Breast epithelium (tissue), 4 donors: ENCODE results near the gene GRIP2. TPM values are rescaled to one million over a fixed set of nuclear protein-coding genes. Genes with fewer than 3 reads are reported as not detected.
A peak's percentile ranks its signal among the peaks of the same experiment; 100 is the strongest.

Experiments
- DNase-seq, 2 donors: peaks; one replicate each; pipeline ENCODE4 v3.0.0-alpha.2; 2019; ENCODE audit warnings: low spot score in 2 of 2
- H3K27ac ChIP-seq, 2 donors: fragments of 200-600 bp; sonication (generic) in 1 of 2; one replicate each; pipeline ENCODE4 v1.5.1; 2016 to 2019; ENCODE audit warnings: mild to moderate bottlenecking in 1 of 2
- H3K27me3 ChIP-seq, 2 donors: fragments of 200-600 bp; sonication (generic) in 1 of 2; one replicate each; pipeline versions ENCODE4 v1.5.1 to v1.6.0; 2017 to 2019; ENCODE audit warnings: control low read depth in 1 of 2, mild to moderate bottlenecking in 1 of 2
- H3K36me3 ChIP-seq: fragments of 200-600 bp; one replicate; pipeline ENCODE4 v1.5.1; 2019
- H3K4me1 ChIP-seq, 2 donors: fragments of 200-600 bp; sonication (generic); one replicate each; pipeline ENCODE4 v1.5.1; 2016 to 2019; ENCODE audit warnings: control low read depth in 1 of 2
- H3K4me3 ChIP-seq, 3 donors: fragments of 200-600 bp; sonication (generic); 1 replicate in 2 of 3; 2 replicates in 1 of 3; pipeline ENCODE4 v1.5.1; 2016 to 2019; ENCODE audit warnings: mild to moderate bottlenecking in 3 of 3, moderate library complexity in 2 of 3
- H3K9me3 ChIP-seq, 2 donors: fragments of 200-600 bp; sonication (generic) in 1 of 2; one replicate each; pipeline ENCODE4 v1.5.1; 2016 to 2019; ENCODE audit warnings: control low read depth in 1 of 2
- CTCF ChIP-seq, 3 donors: fragments of 450-650 bp; IDR thresholded peaks; one replicate each; pipeline ENCODE4 v1.5.1; 2016 to 2017; ENCODE audit warnings: antibody characterized with exemption in 3 of 3, mild to moderate bottlenecking in 3 of 3, moderate library complexity in 3 of 3
- POLR2A ChIP-seq: fragments of 450-650 bp; IDR thresholded peaks from one replicate; pipeline ENCODE4 v1.6.1; 2016; ENCODE audit warnings: antibody characterized with exemption, mild to moderate bottlenecking, moderate library complexity
- POLR2AphosphoS5 ChIP-seq, 3 donors: sonication (generic); formaldehyde crosslinking; IDR thresholded peaks; one replicate each; pipeline ENCODE4 v1.6.1; 2017; ENCODE audit warnings: antibody characterized with exemption in 3 of 3
- intact Hi-C: fragments of 100-400 bp; cut with DNase I; formaldehyde crosslinking; loops from one replicate; pipeline ENCODE4 v1.15.1; 2023; ENCODE audit warnings: low total_unique reads
- total RNA-seq, 3 donors: library from RNA; depleted of rRNA; stranded (reverse); fragments of >200 nt; gene quantifications; one replicate each; pipeline ENCODE4 v1.1.0, GENCODE V29; 2016

The GRIP2 gene
- total RNA-seq, 3 donors from 2014 or later, result 0.16 to 0.88 (median 0.33) TPM

GRCh38 chr3:14490831-14491230, 49.3 kb downstream of the GRIP2 start:
- no peak overlapping the region for H3K4me3 ChIP-seq
- intact Hi-C loops, result no loop called here
- no peaks in the 10 kb centered on the region for H3K9me3 ChIP-seq
- DNase-seq, result no peak
- H3K27me3 ChIP-seq, result no peaks in the 10 kb centered on the region
- no peaks in the 10 kb centered on the region for H3K36me3 ChIP-seq
- no peak overlapping the region for H3K27ac ChIP-seq
- TF ChIP-seq CTCF (IDR thresholded peaks at IDR 0.05) (no peak), POLR2AphosphoS5 (IDR thresholded peaks at IDR 0.05) (no peak), POLR2A (no peak)
- peaks cover 0 to 4% of the 10 kb centered on the region in 2 donors for H3K4me1 ChIP-seq

- DNase-seq, result no peak
- H3K27ac ChIP-seq, result no peak overlapping the region
- no peaks in the 10 kb centered on the region for H3K9me3 ChIP-seq
- TF ChIP-seq CTCF (IDR thresholded peaks at IDR 0.05) (no peak), POLR2AphosphoS5 (IDR thresholded peaks at IDR 0.05) (no peak), POLR2A (no peak)
- peaks cover 0 to 4% of the 10 kb centered on the region in 2 donors for H3K4me1 ChIP-seq
- H3K4me3 ChIP-seq, result no peak overlapping the region
- intact Hi-C loops, result no loop called here
- H3K36me3 ChIP-seq, result no peaks in the 10 kb centered on the region
- H3K27me3 ChIP-seq, result no peaks in the 10 kb centered on the region
Measured at GRCh38 chr3:14490255-14490654, 49.9 kb downstream of the GRIP2 start.

- Histone ChIP-seq H3K4me3 (no peak overlapping the region), H3K4me1 (peaks cover 0 to 4% of the 10 kb centered on the region in 2 donors), H3K27ac (no peak overlapping the region), H3K9me3 (no peaks in the 10 kb centered on the region), H3K36me3 (no peaks in the 10 kb centered on the region), H3K27me3 (no peaks in the 10 kb centered on the region)
- no peak for DNase-seq
- intact Hi-C loops, result loop anchor here (10.0 kb wide), 1 partner anchor 315 kb away; no protein-coding TSS in a partner anchor
- TF ChIP-seq POLR2A (no peak), POLR2AphosphoS5 (IDR thresholded peaks at IDR 0.05) (no peak), CTCF (IDR thresholded peaks at IDR 0.05) (no peak)
Measured at GRCh38 chr3:14489641-14490040, 50.5 kb downstream of the GRIP2 start.

GRCh38 chr3:14488286-14489041, 51.7 kb downstream of the GRIP2 start:
- Histone ChIP-seq H3K4me1 (peaks cover 0 to 4% of the 10 kb centered on the region in 2 donors), H3K27ac (peak overlapping the region; percentile 50 to 75), H3K36me3 (no peaks in the 10 kb centered on the region), H3K27me3 (no peaks in the 10 kb centered on the region), H3K9me3 (no peaks in the 10 kb centered on the region), H3K4me3 (no peak overlapping the region)
- intact Hi-C loops, result loop anchor here (10.0 kb wide), 1 partner anchor 316 kb away; no protein-coding TSS in a partner anchor
- peak in 1 of 2 donors; percentile 27 for DNase-seq
- TF ChIP-seq POLR2AphosphoS5 (IDR thresholded peaks at IDR 0.05) (no peak), CTCF (IDR thresholded peaks at IDR 0.05) (no peak), POLR2A (no peak)

- Histone ChIP-seq H3K4me3 (no peak overlapping the region), H3K36me3 (no peaks in the 10 kb centered on the region), H3K4me1 (peaks cover 0 to 4% of the 10 kb centered on the region in 2 donors), H3K9me3 (no peaks in the 10 kb centered on the region), H3K27ac (peak overlapping the region; percentile 50 to 75), H3K27me3 (no peaks in the 10 kb centered on the region)
- no peak for DNase-seq
- intact Hi-C loops, result loop anchor here (10.0 kb wide), 1 partner anchor 317 kb away; no protein-coding TSS in a partner anchor
- TF ChIP-seq POLR2A, result no peak
- TF ChIP-seq CTCF (IDR thresholded peaks at IDR 0.05), result no peak
- TF ChIP-seq POLR2AphosphoS5 (IDR thresholded peaks at IDR 0.05), result no peak
Measured at GRCh38 chr3:14487821-14488220, 52.3 kb downstream of the GRIP2 start.
